SK-MEL-5 (cell line): ENCODE results near the gene FER. TPM values are rescaled to one million over a fixed set of nuclear protein-coding genes. Genes with fewer than 3 reads are reported as not detected.
"Not testable (repeated sequence)": the region's sequence is repeated elsewhere in the genome, so short reads cannot be mapped to it uniquely, and the experiment has no call there.

ENCODE experiments used
- DNase-seq: peaks from one replicate; pipeline ENCODE4 v3.0.0-alpha.2; 2016; ENCODE audit warnings: low read depth, low spot score
- in situ Hi-C: cut with HindIII; loops from 2 replicates; pipeline ENCODE4 v1.10.0; 2016; ENCODE audit warnings: low sequenced_read_pairs, high pct_unique_total_duplicates, low pct_unique_long_range_greater_than_20kb
- total RNA-seq: library from RNA; depleted of rRNA; stranded (reverse); fragments of >200 nt; shearing (Covaris generic); gene quantifications from 2 replicates; pipeline ENCODE4 v1.2.3, GENCODE V29; 2014

The FER gene
- total RNA-seq, 1 experiment from 2014 or later = 20.1 TPM

DNA sequence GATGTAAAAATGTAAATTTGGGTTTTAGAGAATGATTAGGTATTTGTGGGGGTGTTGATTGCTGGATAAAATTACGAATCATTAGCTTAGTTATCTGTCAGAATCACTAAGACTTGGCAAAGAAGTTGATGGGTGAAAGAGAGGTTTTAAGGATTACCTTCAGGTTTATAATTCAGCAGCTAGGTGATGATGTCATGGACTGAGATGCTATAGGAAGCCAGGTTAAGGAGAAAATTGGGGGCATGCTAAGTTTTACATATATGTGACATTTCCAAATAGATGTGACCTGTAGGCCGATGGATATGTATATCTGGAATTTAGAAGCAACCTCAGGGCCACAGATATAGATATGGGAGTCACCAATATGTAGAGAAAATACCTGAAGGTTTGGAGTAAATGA is 228.0 kb downstream of the FER start:
- no peak for DNase-seq
- in situ Hi-C loops = no loop called here

DNA sequence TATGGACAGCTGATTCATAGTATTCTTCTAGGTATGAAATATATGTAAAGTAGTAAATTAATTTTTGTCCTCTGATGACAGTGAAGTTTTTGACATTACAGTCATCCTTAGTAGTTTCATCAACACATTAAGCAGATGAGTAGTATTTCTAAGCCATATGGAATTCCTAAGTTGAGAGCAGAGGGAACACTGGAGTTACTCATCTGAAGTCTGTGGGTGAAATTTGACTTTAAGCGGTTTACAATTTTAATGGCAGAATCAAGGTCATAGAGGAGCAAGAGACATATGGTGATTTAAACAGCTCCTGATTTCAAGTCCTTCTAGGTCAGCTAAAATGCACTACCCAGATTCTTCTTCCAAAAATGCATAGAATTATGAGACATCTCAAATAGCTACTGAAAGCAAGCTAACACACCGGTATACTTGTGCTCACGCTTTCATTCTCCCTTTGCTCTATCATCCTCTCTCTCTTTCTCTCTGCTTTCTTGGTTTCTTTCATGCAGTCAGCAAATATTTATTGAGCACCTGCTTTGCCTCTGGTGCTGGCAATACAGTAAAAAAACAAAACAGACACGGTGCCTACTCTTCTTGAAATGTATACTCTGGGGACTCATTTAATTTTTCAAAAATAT is 235.9 kb downstream of the FER start:
- in situ Hi-C loops = no loop called here
- no peak for DNase-seq

- DNase-seq = no peak
- in situ Hi-C loops = no loop called here
Measured at GRCh38 chr5:108989761-108990392, 242.2 kb downstream of the FER start.

GRCh38 chr5:108992396-108993085 is 244.8 kb downstream of the FER start:
- in situ Hi-C loops = not testable (repeated sequence)

GRCh38 chr5:108993440-108993839 is 245.7 kb downstream of the FER start:
- DNase-seq, in situ Hi-C loops: not testable (repeated sequence)

More at GRCh38 chr5:108992396-108993085, 244.8 kb downstream of the FER start:
- DNase-seq = not testable (repeated sequence)

DNA sequence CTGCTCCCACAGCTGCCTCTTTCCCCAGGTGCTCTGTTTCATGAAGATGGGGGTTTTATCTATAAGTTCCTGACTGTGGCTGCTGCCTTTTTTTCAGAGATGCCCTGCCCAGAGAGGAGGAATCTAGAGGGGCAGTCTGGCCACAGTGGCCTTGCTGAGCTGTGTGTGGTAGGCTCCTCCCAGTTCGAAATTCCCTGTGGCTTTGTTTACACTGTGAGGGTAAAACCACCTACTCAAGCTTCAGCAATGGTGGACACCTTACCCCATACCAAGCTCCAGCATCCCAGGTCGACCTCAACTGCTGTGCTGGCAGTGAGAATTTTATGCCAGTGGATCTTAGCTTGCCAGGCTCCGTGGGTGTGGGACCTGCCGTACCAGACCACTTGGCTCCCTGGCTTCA is 250.0 kb downstream of the FER start:
- in situ Hi-C loops = no loop called here
- DNase-seq = no peak

- in situ Hi-C loops = no loop called here
- no peak for DNase-seq
Measured at GRCh38 chr5:108998216-108998615, 250.5 kb downstream of the FER start.

DNA sequence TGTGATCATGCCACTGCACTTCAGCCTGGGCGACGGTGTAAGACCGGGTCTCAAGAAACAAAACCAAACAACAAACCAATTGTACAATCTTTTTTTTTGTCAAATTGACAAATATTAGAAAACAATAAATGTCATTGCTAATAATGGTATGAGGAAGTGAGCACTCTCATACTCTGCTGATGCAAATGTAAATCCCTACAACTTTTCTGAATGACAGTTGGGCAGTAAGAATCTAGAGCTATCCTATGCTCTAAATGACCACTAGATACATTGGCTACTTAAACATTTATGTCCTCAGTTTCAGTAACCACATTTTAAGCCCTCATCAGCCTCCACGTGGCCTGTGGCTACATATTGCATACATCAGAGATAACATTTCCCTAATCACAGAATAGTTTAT is 256.2 kb downstream of the FER start:
- in situ Hi-C loops = no loop called here
- no peak for DNase-seq

- in situ Hi-C loops = no loop called here
- DNase-seq = no peak
Measured at GRCh38 chr5:109005297-109006009, 257.8 kb downstream of the FER start.

DNA sequence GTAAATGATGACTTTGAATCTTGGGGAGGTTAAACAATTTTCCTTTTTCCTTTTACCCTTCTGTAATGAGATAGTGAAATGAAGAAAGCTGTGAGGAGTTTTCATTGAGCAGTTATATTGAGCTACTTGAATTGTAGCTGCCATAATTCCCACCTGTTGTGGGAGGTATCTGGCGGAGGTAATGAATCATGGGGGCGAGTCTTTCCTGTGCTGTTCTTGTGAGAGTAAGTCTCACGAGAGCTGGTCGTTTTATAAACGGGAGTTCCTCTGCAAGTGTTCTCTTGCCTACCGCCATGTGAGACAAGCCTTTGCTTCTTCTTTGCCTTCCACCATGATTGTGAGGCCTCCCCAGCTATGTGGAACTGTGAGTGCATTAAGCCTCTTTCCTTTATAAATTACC is 258.4 kb downstream of the FER start:
- DNase-seq = no peak
- in situ Hi-C loops = no loop called here

- peak; percentile 14 for DNase-seq
Measured at GRCh38 chr5:109016300-109016699, 268.6 kb downstream of the FER start.

DNA sequence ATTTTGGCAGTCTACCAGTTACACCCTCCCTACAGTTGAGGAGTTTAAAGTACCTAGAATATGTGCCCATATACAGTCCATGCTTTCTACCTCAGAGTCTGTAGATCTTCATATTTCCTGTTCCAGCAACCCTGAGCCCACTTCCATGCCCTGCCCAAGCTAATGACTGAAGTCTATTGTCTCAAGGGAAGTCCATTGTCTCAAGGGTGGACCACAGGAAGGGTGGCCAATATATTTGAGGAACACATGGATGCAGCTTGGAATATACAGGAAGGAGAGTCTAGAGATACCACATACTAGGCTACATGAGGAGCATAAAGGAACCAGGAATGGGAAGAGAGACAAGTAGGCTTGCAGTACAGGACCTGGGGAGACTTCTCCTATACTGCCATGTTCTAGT is 274.4 kb downstream of the FER start:
- in situ Hi-C loops = no loop called here
- no peak for DNase-seq

More at GRCh38 chr5:109016300-109016699, 268.6 kb downstream of the FER start:
- in situ Hi-C loops = no loop called here

GRCh38 chr5:109025729-109026128 is 278.0 kb downstream of the FER start:
- in situ Hi-C loops, DNase-seq: not testable (repeated sequence)

- DNase-seq = no peak
- in situ Hi-C loops = no loop called here
Measured at GRCh38 chr5:109027983-109028607, 280.4 kb downstream of the FER start.

DNA sequence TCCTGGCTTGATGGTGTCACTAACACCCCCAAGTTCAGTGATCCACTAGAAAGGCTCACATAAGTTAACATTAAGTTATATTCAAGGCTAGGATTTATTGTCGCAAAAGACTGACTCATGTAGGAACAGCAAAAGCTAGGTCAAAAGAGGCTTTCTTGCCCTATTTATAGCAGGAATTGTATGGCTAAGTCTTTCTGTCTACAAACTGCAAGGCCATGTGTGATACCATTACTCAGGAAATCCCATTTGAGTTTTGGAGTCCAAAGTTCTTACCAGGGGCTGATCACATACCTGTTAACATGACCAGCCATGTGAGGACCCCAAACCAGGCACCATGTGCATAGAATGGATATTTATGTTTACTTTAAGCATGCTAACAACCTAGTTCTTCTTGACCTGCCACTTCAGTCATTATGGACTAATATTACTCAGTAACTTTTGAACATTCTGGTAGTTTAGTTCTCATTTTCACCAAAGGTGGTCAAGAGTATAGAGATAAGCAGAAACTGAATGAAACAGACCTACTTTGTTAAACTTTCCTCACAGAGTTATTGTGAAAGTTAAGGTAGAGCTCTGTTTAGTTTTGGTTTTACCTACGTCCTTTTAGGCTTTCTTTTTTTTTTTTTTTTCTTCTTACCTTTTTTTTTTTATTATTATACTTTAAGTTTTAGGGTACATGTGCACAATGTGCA is 281.1 kb downstream of the FER start:
- in situ Hi-C loops = no loop called here
- DNase-seq = no peak

DNA sequence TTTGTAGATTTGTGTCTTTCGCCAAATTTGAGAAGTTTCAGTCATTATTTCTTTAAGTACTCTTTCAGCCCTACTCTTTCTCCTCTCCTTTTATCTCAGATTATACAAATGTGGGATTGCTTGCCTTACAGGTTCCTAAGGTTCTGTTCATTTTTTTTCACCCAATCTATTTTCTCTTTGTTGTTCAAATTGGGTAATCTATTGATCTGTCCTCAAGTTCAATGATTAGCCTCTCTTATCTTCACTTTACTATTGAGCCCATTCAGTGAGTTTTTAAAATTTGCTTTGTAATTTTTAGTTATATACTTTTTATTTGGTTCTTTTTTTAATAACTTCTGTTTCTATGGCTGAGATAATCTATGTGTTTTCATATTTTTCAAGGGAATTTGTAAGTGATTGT is 282.1 kb downstream of the FER start:
- no peak for DNase-seq
- in situ Hi-C loops = no loop called here

GRCh38 chr5:109030360-109031143 is 282.9 kb downstream of the FER start:
- in situ Hi-C loops = no loop called here
- no peak for DNase-seq
